Glutamatergic neuron (in vitro differentiated cells): ENCODE results near the gene GPC6. TPM values are rescaled to one million over a fixed set of nuclear protein-coding genes. Genes with fewer than 3 reads are reported as not detected.

Source experiments
- DNase-seq: peaks from one replicate; pipeline ENCODE4 v3.0.0; 2022
- H3K27ac Mint-ChIP-seq: one replicate; pipeline ENCODE4 v1.8.0; 2020; ENCODE audit warnings: mild to moderate bottlenecking, mixed read lengths, inconsistent platforms; ENCODE audit not compliant: unreplicated experiment
- H3K27me3 Mint-ChIP-seq: one replicate; pipeline ENCODE4 v1.8.0; 2020; ENCODE audit warnings: mild to moderate bottlenecking, moderate library complexity, mixed read lengths, inconsistent platforms; ENCODE audit not compliant: unreplicated experiment
- H3K36me3 Mint-ChIP-seq: one replicate; pipeline ENCODE4 v1.8.0; 2020; ENCODE audit warnings: mild to moderate bottlenecking, mixed read lengths, inconsistent platforms; ENCODE audit not compliant: unreplicated experiment
- H3K4me1 Mint-ChIP-seq: one replicate; pipeline ENCODE4 v1.8.0; 2020; ENCODE audit warnings: mild to moderate bottlenecking, low read depth, mixed read lengths, inconsistent platforms; ENCODE audit not compliant: unreplicated experiment
- H3K4me3 Mint-ChIP-seq: one replicate; pipeline ENCODE4 v1.8.0; 2020; ENCODE audit warnings: mild to moderate bottlenecking, mixed read lengths, inconsistent platforms; ENCODE audit not compliant: unreplicated experiment
- H3K9me3 Mint-ChIP-seq: one replicate; pipeline ENCODE4 v1.8.0; 2020; ENCODE audit warnings: mild to moderate bottlenecking, moderate library complexity, mixed read lengths, inconsistent platforms; ENCODE audit not compliant: unreplicated experiment
- CTCF ChIP-seq: fragments of 200-600 bp; sonication (generic); IDR thresholded peaks from one replicate; pipeline ENCODE4 v1.5.0; 2021; ENCODE audit not compliant: partially characterized antibody, unreplicated experiment
- total RNA-seq: library from RNA; stranded (reverse); fragmentation: NEBNext Ultra II Directional; extraction: Animal tissue kit (Norgen Biotek cat#: 25700); gene quantifications from one replicate; pipeline ENCODE4 v1.2.1, GENCODE V29; 2021; ENCODE audit not compliant: unreplicated experiment

The GPC6 gene
- total RNA-seq, 1 donor from 2014 or later: 11.8 TPM

GRCh38 chr13:93789058-93789457 is 562.5 kb downstream of the GPC6 start:
- H3K4me3 Mint-ChIP-seq: no peak overlapping the region
- no peaks in the 10 kb centered on the region for H3K27me3 Mint-ChIP-seq
- no peak for DNase-seq
- peaks cover 3% of the 10 kb centered on the region for H3K4me1 Mint-ChIP-seq
- no peak for TF ChIP-seq CTCF
- no peak overlapping the region for H3K27ac Mint-ChIP-seq
- H3K36me3 Mint-ChIP-seq: no peaks in the 10 kb centered on the region
- H3K9me3 Mint-ChIP-seq: no peaks in the 10 kb centered on the region

DNA sequence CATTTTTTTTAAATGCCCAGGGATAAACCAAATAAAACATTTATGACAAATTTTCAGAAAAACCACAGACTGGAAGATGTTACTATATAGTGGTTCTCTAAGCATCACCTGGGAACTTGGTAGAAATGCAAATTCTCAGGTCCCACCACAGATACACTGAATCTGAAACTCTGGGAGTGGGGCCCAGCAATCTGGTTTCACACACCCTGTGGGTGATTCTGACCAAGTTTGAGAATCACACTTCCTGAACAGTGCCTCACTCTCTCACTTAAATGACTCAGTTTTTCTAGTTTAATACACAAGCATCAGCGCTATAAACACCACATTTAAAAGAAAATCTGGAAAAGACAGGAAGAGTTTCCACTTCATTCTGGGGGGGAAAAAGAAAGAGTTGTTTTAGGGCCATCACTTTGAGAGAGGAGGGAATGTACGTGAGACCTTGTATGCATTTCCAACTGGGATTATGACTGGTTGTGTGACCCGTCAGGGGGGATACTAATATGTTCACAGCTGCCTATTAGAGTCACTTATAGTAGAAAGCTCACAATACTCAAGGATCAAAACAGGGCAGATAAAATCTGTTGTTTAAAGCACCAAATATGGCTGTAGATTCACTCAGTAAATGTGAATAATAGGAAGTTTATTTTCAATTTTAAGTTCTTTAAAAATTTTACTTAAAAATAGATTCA is 567.7 kb downstream of the GPC6 start:
- Mint-ChIP-seq H3K36me3 (no peaks in the 10 kb centered on the region), H3K4me3 (no peak overlapping the region), H3K9me3 (no peaks in the 10 kb centered on the region), H3K27me3 (no peaks in the 10 kb centered on the region), H3K27ac (no peak overlapping the region), H3K4me1 (peaks cover 3% of the 10 kb centered on the region)
- no peak for TF ChIP-seq CTCF
- DNase-seq: no peak

DNA sequence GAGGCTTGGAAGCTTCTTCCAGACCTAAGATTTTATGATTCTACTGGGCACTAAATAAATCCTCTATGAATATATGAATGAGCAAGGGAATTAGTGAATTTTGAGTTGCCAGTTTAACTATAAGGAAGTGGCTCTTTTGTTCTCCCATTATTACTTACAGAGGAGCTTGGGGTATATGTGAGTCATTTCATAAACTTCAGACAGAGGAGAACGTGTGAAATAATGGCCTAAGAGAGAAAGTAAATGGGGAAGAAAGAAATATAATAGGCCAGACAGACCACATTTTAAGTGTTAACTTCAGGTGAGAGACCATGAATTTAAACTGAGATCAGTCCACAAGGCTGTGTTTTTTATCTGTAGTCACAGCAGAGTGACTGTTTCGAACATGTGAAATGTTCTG is 570.9 kb downstream of the GPC6 start:
- DNase-seq: no peak
- peaks cover 11% of the 10 kb centered on the region for H3K4me1 Mint-ChIP-seq

GRCh38 chr13:93800342-93800741 is 573.7 kb downstream of the GPC6 start:
- H3K4me3 Mint-ChIP-seq: no peak overlapping the region
- peaks cover 8% of the 10 kb centered on the region for H3K4me1 Mint-ChIP-seq
- DNase-seq: no peak
- H3K36me3 Mint-ChIP-seq: no peaks in the 10 kb centered on the region
- no peak overlapping the region for H3K27ac Mint-ChIP-seq
- TF ChIP-seq CTCF: no peak
- no peaks in the 10 kb centered on the region for H3K9me3 Mint-ChIP-seq
- H3K27me3 Mint-ChIP-seq: no peaks in the 10 kb centered on the region

More for the DNA sequence above, 570.9 kb downstream of the GPC6 start:
- Mint-ChIP-seq H3K4me3 (no peak overlapping the region), H3K36me3 (no peaks in the 10 kb centered on the region), H3K9me3 (no peaks in the 10 kb centered on the region), H3K27ac (no peak overlapping the region), H3K27me3 (no peaks in the 10 kb centered on the region)
- no peak for TF ChIP-seq CTCF

DNA sequence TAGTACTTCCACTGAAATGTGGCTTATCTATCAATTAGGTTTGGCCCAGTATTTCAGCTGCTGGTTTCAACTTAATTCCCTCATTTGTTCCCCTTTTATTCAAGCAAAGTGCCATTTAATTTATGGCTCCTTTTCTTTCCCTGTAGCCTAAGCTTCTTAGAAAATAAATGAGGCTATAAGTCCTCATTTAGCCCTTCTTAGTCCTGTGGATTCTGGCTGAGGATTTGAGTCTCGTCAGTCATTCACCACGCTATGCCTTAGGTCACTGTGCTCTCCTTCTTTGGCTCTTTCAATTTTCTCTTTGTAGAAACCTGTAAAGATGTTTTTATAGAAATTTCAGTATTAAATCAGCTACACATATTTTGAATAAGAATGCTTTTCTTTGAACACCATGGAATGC is 579.1 kb downstream of the GPC6 start:
- no peak for TF ChIP-seq CTCF
- no peaks in the 10 kb centered on the region for H3K9me3 Mint-ChIP-seq
- H3K27ac Mint-ChIP-seq: no peak overlapping the region
- no peaks in the 10 kb centered on the region for H3K36me3 Mint-ChIP-seq
- no peaks in the 10 kb centered on the region for H3K27me3 Mint-ChIP-seq
- H3K4me1 Mint-ChIP-seq: peaks cover 13% of the 10 kb centered on the region
- no peak overlapping the region for H3K4me3 Mint-ChIP-seq
- no peak for DNase-seq
